GM21529 (cell line): ENCODE data around the gene PTPRN2.
"Not testable (repeated sequence)": the region's sequence is repeated elsewhere in the genome, so short reads cannot be mapped to it uniquely, and the experiment has no call there.

Experiments
- ATAC-seq: cut with Tn5 transposase; IDR thresholded peaks from one replicate; pipeline ENCODE4 v1.9.1; 2021; ENCODE audit not compliant: unreplicated experiment

The PTPRN2 gene

GRCh38 chr7:157930441-157930840 is 657.2 kb downstream of the PTPRN2 start:
- no peak for ATAC-seq

GRCh38 chr7:157929671-157930070 is 658.0 kb downstream of the PTPRN2 start:
- ATAC-seq = no peak

GRCh38 chr7:157928808-157929425 is 658.7 kb downstream of the PTPRN2 start:
- ATAC-seq = no peak

GRCh38 chr7:157928171-157928794 is 659.3 kb downstream of the PTPRN2 start:
- ATAC-seq = no peak

GRCh38 chr7:157927313-157927925 is 660.2 kb downstream of the PTPRN2 start:
- no peak for ATAC-seq

GRCh38 chr7:157926521-157927150 is 661.0 kb downstream of the PTPRN2 start:
- ATAC-seq = no peak

- no peak for ATAC-seq
Measured at GRCh38 chr7:157926107-157926506, 661.5 kb downstream of the PTPRN2 start.

GRCh38 chr7:157925383-157925875 is 662.2 kb downstream of the PTPRN2 start:
- ATAC-seq = no peak

- no peak for ATAC-seq
Measured at GRCh38 chr7:157923903-157924630, 663.6 kb downstream of the PTPRN2 start.

- ATAC-seq = no peak
Measured at GRCh38 chr7:157922576-157922975, 665.0 kb downstream of the PTPRN2 start.

- no peak for ATAC-seq
Measured at GRCh38 chr7:157918326-157919080, 669.1 kb downstream of the PTPRN2 start.

- ATAC-seq = no peak
Measured at GRCh38 chr7:157916946-157917640, 670.5 kb downstream of the PTPRN2 start.

GRCh38 chr7:157910446-157910845 is 677.2 kb downstream of the PTPRN2 start:
- ATAC-seq = no peak

GRCh38 chr7:157910045-157910444 is 677.6 kb downstream of the PTPRN2 start:
- ATAC-seq = not testable (repeated sequence)

- ATAC-seq = no peak
Measured at GRCh38 chr7:157909370-157909769, 678.3 kb downstream of the PTPRN2 start.

- no peak for ATAC-seq
Measured at GRCh38 chr7:157908006-157908782, 679.4 kb downstream of the PTPRN2 start.

GRCh38 chr7:157907091-157907490 is 680.5 kb downstream of the PTPRN2 start:
- no peak for ATAC-seq

GRCh38 chr7:157906583-157906982 is 681.0 kb downstream of the PTPRN2 start:
- ATAC-seq = no peak
